Measurements from ENCODE around the gene FTO.
"Not testable (repeated sequence)": the region's sequence is repeated elsewhere in the genome, so short reads cannot be mapped to it uniquely, and the experiment has no call there.

The FTO gene

GRCh38 chr16:53839150-53839549 is 135.2 kb downstream of the FTO start:
- DNase-seq (ENCODE audit: low spot score): no peak
- no peak for TF ChIP-seq CTCF (IDR thresholded peaks at IDR 0.05; ENCODE audit: extremely low read depth, missing control alignments)

- DNase-seq (ENCODE audit: low spot score): no peak
- no peak for TF ChIP-seq CTCF (IDR thresholded peaks at IDR 0.05; ENCODE audit: extremely low read depth, missing control alignments)
Measured at GRCh38 chr16:53840456-53840855, 136.5 kb downstream of the FTO start.

- DNase-seq (ENCODE audit: low spot score): no peak
- TF ChIP-seq CTCF (IDR thresholded peaks at IDR 0.05; ENCODE audit: extremely low read depth, missing control alignments): no peak
Measured at GRCh38 chr16:53841884-53842283, 137.9 kb downstream of the FTO start.

DNA sequence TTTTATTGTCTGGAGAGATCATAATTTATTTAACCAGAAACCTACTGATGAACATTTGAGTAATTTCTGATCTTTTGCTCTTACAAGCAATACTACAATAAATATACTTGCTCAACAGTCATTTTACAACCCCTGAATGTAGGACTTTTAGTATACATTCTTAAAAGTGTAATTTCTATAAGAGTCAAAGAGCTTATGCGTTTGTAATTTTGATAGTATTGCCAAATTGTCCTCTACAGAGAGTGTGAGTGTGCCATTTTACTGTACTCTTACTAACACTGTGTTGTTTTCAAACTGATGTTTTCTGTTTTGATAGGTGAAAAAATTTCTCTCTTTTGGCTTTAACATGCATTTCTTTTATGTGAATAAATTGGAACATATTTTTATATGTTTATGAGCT is 139.1 kb downstream of the FTO start:
- TF ChIP-seq CTCF (IDR thresholded peaks at IDR 0.05; ENCODE audit: extremely low read depth, missing control alignments): no peak
- no peak for DNase-seq (ENCODE audit: low spot score)

GRCh38 chr16:53844804-53845203 is 140.8 kb downstream of the FTO start:
- no peak for TF ChIP-seq CTCF (IDR thresholded peaks at IDR 0.05; ENCODE audit: extremely low read depth, missing control alignments)
- DNase-seq (ENCODE audit: low spot score): no peak

DNA sequence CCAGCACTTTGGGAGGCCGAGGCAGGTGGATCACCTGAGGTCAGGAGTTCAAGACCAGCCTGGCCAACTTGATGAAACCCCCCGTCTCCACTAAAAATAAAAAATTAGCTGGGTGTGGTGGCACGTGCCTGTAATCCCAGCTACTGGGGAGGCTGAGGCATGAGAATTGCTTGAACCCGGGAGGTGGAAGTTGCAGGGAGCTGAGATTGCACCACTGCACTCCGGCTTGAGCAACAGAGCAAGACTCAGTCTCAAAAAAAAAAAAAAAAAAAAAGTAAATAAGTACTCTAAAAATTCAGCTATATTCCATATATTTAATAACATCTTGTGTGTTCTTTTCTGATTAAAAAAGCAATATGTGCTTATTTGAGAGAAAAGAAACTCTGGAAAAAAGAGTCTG is 142.6 kb downstream of the FTO start:
- DNase-seq (ENCODE audit: low spot score): not testable (repeated sequence)

DNA sequence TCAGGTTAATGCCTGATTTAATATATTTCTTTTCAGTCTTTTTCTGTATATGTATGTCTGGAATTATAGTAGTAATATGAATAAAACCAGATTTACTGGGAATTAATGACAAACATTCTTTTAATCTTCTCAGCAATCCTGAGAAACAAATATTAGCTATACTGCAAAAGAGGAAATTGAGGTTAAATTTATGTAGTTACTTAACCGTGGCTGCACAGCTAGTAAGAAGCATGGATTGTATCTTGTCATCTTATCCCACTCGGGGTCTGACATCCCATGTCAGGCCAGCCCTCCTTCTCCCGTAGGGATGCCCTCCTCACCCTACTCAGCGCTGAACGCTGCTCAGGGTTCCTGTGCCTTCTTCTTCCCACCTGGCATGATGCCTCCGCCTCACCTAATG is 143.0 kb downstream of the FTO start:
- no peak for DNase-seq (ENCODE audit: low spot score)
- TF ChIP-seq CTCF (IDR thresholded peaks at IDR 0.05; ENCODE audit: extremely low read depth, missing control alignments): no peak

GRCh38 chr16:53848277-53848942 is 144.5 kb downstream of the FTO start:
- DNase-seq (ENCODE audit: low spot score): no peak
- TF ChIP-seq CTCF (IDR thresholded peaks at IDR 0.05; ENCODE audit: extremely low read depth, missing control alignments): no peak

All from GM20000 (cell line).